ENCODE measurements around the gene CT47A1. TPM values are rescaled to one million over a fixed set of nuclear protein-coding genes. Genes with fewer than 3 reads are reported as not detected.
"Not testable (repeated sequence)": the region's sequence is repeated elsewhere in the genome, so short reads cannot be mapped to it uniquely, and the experiment has no call there.

Gene CT47A1
- polyA plus RNA-seq (ENCODE audit: insufficient read length in 10 of 10) = not detected
- long read RNA-seq, donor 1 = 0 reads
- long read RNA-seq, donor 2 = 0 reads
- long read RNA-seq, donor 3 = 0 reads
- long read RNA-seq, donor 4 = 0 reads
- long read RNA-seq, donor 5 = 0 reads
- long read RNA-seq, donor 6 = 0 reads
- long read RNA-seq, donor 7 = 0 reads
- long read RNA-seq, donor 8 = 0 reads
- long read RNA-seq, donor 9 = 0 reads

- DNase-seq = not testable (repeated sequence)
Measured at GRCh38 chrX:120985660-120986059, at the start of gene CT47A1. Gene CT47A1, minus strand, starts transcription at chrX:120985760. Its CDS starts 231 bp downstream, at chrX:120985529.

- DNase-seq = peak in 2 of 3 donors; percentile 59 to 77
Measured at GRCh38 chrX:121032531-121032930, 47.0 kb upstream of the CT47A1 start.

DNA sequence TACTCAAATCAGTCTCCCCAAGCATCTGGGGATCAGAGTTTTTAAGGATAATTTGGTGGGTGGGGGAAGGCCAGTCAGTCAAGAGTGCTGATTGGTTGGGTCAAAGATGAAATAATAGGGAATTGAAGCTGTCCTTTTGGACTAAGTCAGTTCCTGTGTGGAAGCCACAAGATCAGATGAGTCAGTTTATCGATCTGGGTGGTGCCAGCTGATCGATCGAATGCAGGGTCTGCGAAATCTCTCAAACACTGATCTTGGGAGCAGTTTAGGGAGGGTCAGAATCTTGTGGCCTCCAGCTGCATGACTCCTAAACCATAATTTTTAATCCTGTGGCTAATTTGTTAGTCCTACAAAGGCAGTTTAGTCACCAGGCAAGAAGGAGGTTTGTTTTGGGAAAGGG, 44.5 kb upstream of the CT47A1 start:
- no peak for DNase-seq

- no peak for DNase-seq
Measured at GRCh38 chrX:121028419-121028818, 42.9 kb upstream of the CT47A1 start.

GRCh38 chrX:121014826-121015225, 29.3 kb upstream of the CT47A1 start:
- no peak for DNase-seq

DNA sequence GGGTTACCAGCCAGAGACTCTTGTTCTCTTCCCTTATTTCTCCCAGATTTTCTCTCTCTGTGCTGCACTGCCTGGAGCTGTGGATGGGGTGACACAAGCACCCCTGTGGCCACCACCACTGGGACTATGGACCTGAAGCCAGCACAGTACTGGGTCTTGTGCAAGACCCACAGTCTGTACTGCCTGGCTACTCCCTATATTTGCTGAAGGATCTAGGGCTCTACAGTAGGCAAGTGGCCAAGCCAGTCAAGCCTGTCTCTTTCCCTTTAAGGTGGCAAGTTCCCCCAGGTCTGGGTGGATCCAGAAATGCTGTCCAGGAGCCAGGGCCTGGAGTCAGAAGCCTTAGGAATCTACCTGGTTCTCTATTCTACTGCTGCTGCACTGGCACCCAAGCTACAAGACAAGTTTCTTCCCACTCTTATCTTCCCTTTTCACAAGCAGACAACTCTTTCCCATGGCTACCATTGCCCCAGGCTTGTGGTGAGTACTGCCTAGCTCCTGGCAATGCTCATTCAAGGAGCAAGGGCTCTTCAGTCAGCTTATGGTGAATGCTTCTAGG, 28.4 kb upstream of the CT47A1 start:
- DNase-seq = no peak

GRCh38 chrX:121011254-121011653, 25.7 kb upstream of the CT47A1 start:
- DNase-seq = no peak

- DNase-seq = no peak
Measured at GRCh38 chrX:121010218-121010617, 24.7 kb upstream of the CT47A1 start.

DNA sequence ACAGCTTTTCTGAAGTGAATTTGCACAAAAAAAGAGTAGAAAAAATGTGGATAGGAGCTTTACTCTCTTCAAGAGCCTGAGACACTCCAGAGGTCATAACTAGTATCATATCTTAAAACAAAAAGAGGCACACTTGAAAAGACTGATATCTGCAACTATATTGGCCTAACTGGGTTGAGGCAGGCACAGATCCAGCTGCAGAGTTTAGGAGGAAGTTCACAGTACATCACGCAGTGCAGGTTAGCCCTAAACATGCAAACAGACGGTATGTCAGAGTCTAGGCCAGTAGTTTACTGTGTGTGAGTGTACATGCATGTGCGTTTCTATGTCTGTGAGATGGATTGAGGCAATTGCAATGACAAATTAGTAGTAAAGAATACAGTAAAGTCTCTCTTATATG, 24.2 kb upstream of the CT47A1 start:
- no peak for DNase-seq

- no peak for DNase-seq
Measured at GRCh38 chrX:121008920-121009319, 23.4 kb upstream of the CT47A1 start.

- peak in 1 of 3 donors; percentile 4 for DNase-seq
Measured at GRCh38 chrX:121000589-121000988, 15.0 kb upstream of the CT47A1 start.

- no peak for DNase-seq
Measured at GRCh38 chrX:120999413-120999812, 13.9 kb upstream of the CT47A1 start.

GRCh38 chrX:120956500-120956899, 29.1 kb downstream of the CT47A1 start, which contains the start of gene CT47A7:
Gene CT47A7, minus strand, starts transcription at chrX:120956600. Its CDS starts 255 bp downstream, at chrX:120956345.
- not testable (repeated sequence) for DNase-seq

Other genes with a start within 250 kb of the CT47A1 start
- not detected for gene CT47B1, start 109.9 kb downstream of the CT47A1 start, polyA plus RNA-seq (ENCODE audit: insufficient read length in 10 of 10)
- not detected for gene CT47A11, start 48.6 kb downstream of the CT47A1 start, polyA plus RNA-seq (ENCODE audit: insufficient read length in 10 of 10)
- not detected for gene CT47A10, start 43.7 kb downstream of the CT47A1 start, polyA plus RNA-seq (ENCODE audit: insufficient read length in 10 of 10)
- not detected for gene CT47A9, start 38.9 kb downstream of the CT47A1 start, polyA plus RNA-seq (ENCODE audit: insufficient read length in 10 of 10)
- gene CT47A8, start 34.0 kb downstream of the CT47A1 start, polyA plus RNA-seq (ENCODE audit: insufficient read length in 10 of 10) = not detected
- under 1 TPM in 1 of 10 donors, not detected in 9; 0.31 TPM for gene CT47A7, start 29.2 kb downstream of the CT47A1 start, polyA plus RNA-seq (ENCODE audit: insufficient read length in 10 of 10)
- gene CT47A6, start 24.3 kb downstream of the CT47A1 start, polyA plus RNA-seq (ENCODE audit: insufficient read length in 10 of 10) = not detected
- gene CT47A5, start 19.4 kb downstream of the CT47A1 start, polyA plus RNA-seq (ENCODE audit: insufficient read length in 10 of 10) = not detected
- gene CT47A4, start 14.6 kb downstream of the CT47A1 start, polyA plus RNA-seq (ENCODE audit: insufficient read length in 10 of 10) = not detected
- not detected for gene CT47A3, start 9.7 kb downstream of the CT47A1 start, polyA plus RNA-seq (ENCODE audit: insufficient read length in 10 of 10)
- gene CT47A2, start 4.8 kb downstream of the CT47A1 start, polyA plus RNA-seq (ENCODE audit: insufficient read length in 10 of 10) = not detected
- 1 to 10 TPM; 1.6 to 3.8 (median 2.7) TPM for gene GLUD2, start 61.9 kb upstream of the CT47A1 start, polyA plus RNA-seq (ENCODE audit: insufficient read length in 10 of 10)